HL-60 (cell line): ENCODE measurements around the gene SLC29A3.

Source experiments
- DNase-seq, 2 experiments: peaks; one replicate each; pipeline ENCODE4 v3.0.0-alpha.2; 2010 to 2020; ENCODE audit warnings: low read depth in 1 of 2, low spot score in 1 of 2
- H3K27ac ChIP-seq: fragments of 250-450 bp; sonication (Bioruptor Pico); replicated peaks from 2 replicates; pipeline ENCODE4 v1.5.1; 2020; ENCODE audit warnings: mild to moderate bottlenecking, moderate library complexity
- H3K27me3 ChIP-seq: fragments of 250-450 bp; sonication (Bioruptor Pico); 2 replicates; pipeline ENCODE4 v1.5.1; 2021; ENCODE audit warnings: mild to moderate bottlenecking, moderate library complexity; ENCODE audit not compliant: insufficient read depth, poor library complexity, severe bottlenecking
- H3K4me3 ChIP-seq: replicated peaks from 2 replicates; pipeline ENCODE4 v1.5.1; 2011; ENCODE audit warnings: mild to moderate bottlenecking, control low read depth, low read length; ENCODE audit not compliant: insufficient read depth
- GABPA ChIP-seq: IDR thresholded peaks from 2 replicates; pipeline ENCODE4 v1.6.1; 2012; ENCODE audit warnings: low read depth
- POLR2AphosphoS5 ChIP-seq: IDR thresholded peaks from 2 replicates; pipeline ENCODE4 v1.6.1; 2012; ENCODE audit warnings: low read depth
- SPI1 ChIP-seq: IDR thresholded peaks from 2 replicates; pipeline ENCODE4 v1.6.1; 2012; ENCODE audit warnings: low read depth, mild to moderate bottlenecking, borderline replicate concordance
- TF ChIP-seq, protein P1 (sequence below): IDR thresholded peaks from 2 replicates; pipeline ENCODE4 v1.6.1; 2012; ENCODE audit warnings: low read depth; ENCODE audit not compliant: insufficient replicate concordance
- TF ChIP-seq, protein P2 (sequence below): IDR thresholded peaks from one replicate; pipeline ENCODE4 v1.5.1; 2011; ENCODE audit warnings: low read length, control low read depth, inconsistent platforms; ENCODE audit not compliant: insufficient read depth

Gene SLC29A3

DNA sequence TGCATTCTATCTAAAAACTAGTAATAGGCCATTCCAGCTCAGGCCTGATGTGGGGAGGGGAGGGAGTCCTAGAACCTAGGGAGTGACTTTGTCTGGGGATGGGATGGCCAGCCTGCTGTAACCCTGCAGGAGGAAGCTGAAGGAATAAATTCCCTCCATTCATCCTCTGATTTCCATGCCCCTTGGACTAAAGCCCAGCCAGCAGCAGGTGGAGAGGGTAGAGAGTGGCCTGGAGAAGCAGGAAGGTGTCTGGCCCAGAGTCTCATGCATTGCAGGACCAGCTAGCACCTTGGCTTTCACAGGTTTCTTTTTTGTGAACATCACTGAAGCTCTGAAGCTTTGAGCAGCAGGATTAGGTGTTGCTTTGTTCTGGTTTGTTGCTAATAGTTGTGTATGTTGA lies 44.9 kb downstream of the SLC29A3 start:
- no peaks in the 10 kb centered on the region for H3K27me3 ChIP-seq
- H3K27ac ChIP-seq, result peak overlapping the region; percentile 67
- TF ChIP-seq, protein P1, sequence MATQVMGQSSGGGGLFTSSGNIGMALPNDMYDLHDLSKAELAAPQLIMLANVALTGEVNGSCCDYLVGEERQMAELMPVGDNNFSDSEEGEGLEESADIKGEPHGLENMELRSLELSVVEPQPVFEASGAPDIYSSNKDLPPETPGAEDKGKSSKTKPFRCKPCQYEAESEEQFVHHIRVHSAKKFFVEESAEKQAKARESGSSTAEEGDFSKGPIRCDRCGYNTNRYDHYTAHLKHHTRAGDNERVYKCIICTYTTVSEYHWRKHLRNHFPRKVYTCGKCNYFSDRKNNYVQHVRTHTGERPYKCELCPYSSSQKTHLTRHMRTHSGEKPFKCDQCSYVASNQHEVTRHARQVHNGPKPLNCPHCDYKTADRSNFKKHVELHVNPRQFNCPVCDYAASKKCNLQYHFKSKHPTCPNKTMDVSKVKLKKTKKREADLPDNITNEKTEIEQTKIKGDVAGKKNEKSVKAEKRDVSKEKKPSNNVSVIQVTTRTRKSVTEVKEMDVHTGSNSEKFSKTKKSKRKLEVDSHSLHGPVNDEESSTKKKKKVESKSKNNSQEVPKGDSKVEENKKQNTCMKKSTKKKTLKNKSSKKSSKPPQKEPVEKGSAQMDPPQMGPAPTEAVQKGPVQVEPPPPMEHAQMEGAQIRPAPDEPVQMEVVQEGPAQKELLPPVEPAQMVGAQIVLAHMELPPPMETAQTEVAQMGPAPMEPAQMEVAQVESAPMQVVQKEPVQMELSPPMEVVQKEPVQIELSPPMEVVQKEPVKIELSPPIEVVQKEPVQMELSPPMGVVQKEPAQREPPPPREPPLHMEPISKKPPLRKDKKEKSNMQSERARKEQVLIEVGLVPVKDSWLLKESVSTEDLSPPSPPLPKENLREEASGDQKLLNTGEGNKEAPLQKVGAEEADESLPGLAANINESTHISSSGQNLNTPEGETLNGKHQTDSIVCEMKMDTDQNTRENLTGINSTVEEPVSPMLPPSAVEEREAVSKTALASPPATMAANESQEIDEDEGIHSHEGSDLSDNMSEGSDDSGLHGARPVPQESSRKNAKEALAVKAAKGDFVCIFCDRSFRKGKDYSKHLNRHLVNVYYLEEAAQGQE, result no peak
- no peak for DNase-seq
- H3K4me3 ChIP-seq, result no peak overlapping the region

DNA sequence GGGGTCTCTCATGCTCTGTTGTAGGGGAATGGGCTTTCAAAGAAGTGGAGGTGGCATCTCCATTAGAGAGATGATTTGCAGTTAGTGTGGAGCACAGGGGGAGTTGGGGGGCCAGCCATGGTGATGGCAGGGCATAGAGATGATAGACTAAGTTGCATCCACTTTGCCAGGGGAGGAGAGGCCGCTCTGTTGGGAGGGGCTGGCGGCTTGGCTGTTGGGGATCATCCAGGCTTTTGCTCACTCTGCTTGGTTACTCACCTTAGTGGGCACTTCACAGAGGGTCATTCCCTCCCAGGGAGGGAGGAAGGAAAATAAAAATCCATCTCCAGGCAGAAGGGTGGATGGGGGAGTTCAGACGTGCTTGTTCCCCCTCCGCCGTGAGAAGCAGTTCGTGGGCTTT lies 46.3 kb downstream of the SLC29A3 start:
- Histone ChIP-seq H3K27ac (peak overlapping the region; percentile 67), H3K27me3 (no peaks in the 10 kb centered on the region), H3K4me3 (no peak overlapping the region)
- DNase-seq, result no peak
- TF ChIP-seq POLR2AphosphoS5 (no peak), GABPA (no peak)

DNA sequence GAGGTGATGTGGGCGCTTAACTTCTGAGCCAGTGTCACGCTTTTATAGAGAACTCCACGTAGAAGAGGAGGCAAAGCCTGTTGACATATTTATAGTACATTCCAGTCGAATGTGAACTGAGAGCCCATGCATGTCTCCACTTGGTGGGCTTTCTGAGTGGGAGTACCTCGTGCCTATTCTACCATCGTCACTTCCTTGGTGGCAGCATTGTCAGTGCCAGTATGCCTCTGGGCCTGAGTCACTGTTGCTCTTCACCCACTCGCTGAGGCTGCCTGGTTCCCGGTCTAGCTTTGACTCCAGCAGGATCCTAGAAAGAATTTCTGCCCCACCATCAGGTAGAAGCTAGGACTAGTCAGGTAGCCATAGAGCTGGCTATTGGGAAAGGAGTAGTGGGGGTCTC lies 47.6 kb downstream of the SLC29A3 start:
- no peaks in the 10 kb centered on the region for H3K27me3 ChIP-seq
- TF ChIP-seq, protein P1, result no peak
- TF ChIP-seq SPI1, result no peak
- TF ChIP-seq POLR2AphosphoS5, result no peak
- no peak for TF ChIP-seq GABPA
- TF ChIP-seq, protein P2, sequence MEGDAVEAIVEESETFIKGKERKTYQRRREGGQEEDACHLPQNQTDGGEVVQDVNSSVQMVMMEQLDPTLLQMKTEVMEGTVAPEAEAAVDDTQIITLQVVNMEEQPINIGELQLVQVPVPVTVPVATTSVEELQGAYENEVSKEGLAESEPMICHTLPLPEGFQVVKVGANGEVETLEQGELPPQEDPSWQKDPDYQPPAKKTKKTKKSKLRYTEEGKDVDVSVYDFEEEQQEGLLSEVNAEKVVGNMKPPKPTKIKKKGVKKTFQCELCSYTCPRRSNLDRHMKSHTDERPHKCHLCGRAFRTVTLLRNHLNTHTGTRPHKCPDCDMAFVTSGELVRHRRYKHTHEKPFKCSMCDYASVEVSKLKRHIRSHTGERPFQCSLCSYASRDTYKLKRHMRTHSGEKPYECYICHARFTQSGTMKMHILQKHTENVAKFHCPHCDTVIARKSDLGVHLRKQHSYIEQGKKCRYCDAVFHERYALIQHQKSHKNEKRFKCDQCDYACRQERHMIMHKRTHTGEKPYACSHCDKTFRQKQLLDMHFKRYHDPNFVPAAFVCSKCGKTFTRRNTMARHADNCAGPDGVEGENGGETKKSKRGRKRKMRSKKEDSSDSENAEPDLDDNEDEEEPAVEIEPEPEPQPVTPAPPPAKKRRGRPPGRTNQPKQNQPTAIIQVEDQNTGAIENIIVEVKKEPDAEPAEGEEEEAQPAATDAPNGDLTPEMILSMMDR, result no peak

DNA sequence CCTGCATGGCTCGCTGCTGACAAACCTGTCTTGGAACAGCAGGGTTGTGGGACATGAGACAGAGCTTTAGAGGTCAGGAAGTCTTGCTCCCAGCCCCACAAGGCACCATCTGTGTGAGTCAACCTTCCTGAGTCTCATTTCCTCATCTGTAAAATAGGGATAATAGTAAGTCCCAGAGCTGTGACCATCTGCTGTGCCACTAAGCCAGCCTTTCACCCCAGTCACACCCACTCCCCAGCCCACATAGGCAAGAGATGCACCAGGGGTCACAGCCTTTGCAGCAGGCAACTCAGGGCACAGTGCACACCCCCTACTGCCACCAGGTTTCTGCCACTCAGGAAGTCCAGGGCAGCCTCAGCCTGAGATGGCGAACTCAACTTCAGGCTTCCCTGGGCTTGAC lies 48.2 kb downstream of the SLC29A3 start:
- Histone ChIP-seq H3K4me3 (no peak overlapping the region), H3K27ac (no peak overlapping the region), H3K27me3 (no peaks in the 10 kb centered on the region)
- peak; percentile 14 to 65 for DNase-seq
- TF ChIP-seq, protein P1, result no peak
- TF ChIP-seq, protein P2, result no peak
- TF ChIP-seq POLR2AphosphoS5 (no peak), SPI1 (no peak), GABPA (no peak)

More for the DNA sequence above, 47.6 kb downstream of the SLC29A3 start:
- Histone ChIP-seq H3K4me3 (no peak overlapping the region), H3K27ac (no peak overlapping the region)
- no peak for DNase-seq
